GM12892 (cell line): Measurements from ENCODE around the gene PSD2.

Experiments used
- DNase-seq: peaks from one replicate; pipeline ENCODE4 v3.0.0; 2011; ENCODE audit not compliant: insufficient read length
- FAIRE-seq: peaks from 2 replicates; lab custom pipeline; 2011; peaks lifted over from hg19 to GRCh38; lab: Jason Lieb, UNC
- POLR2A ChIP-seq: IDR thresholded peaks from 2 replicates; pipeline ENCODE4 v1.6.1; 2011; ENCODE audit warnings: low read depth, low read length, control low read depth
- POLR2AphosphoS5 ChIP-seq: IDR thresholded peaks from 2 replicates; pipeline ENCODE4 v1.6.1; 2011; ENCODE audit warnings: low read depth, low read length, control low read depth
- TAF1 ChIP-seq: IDR thresholded peaks from 2 replicates; pipeline ENCODE4 v1.6.1; 2011; ENCODE audit warnings: low read depth, mild to moderate bottlenecking, control low read depth, low read length, borderline replicate concordance

PSD2 gene

GRCh38 chr5:139847790-139848507, 52.3 kb downstream of the PSD2 start:
- peak; percentile 74 for DNase-seq
- peak; percentile 90 for FAIRE-seq
- TF ChIP-seq TAF1 (0 out of 2 replicates have a peak, but pooled peaks have one; percentile 18), POLR2AphosphoS5 (no peak), POLR2A (peak; percentile 72; the same call in 1 of the 2 replicates)

- no peak for FAIRE-seq
- DNase-seq: no peak
- TF ChIP-seq POLR2A: no peak
- no peak for TF ChIP-seq TAF1
- no peak for TF ChIP-seq POLR2AphosphoS5
Observed at GRCh38 chr5:139848508-139849100, 53.0 kb downstream of the PSD2 start.

- DNase-seq: no peak
- peak; percentile 60 for FAIRE-seq
- TF ChIP-seq POLR2AphosphoS5 (no peak), POLR2A (no peak), TAF1 (no peak)
Observed at GRCh38 chr5:139849501-139849900, 53.9 kb downstream of the PSD2 start.

GRCh38 chr5:139849942-139850341, 54.3 kb downstream of the PSD2 start:
- no peak for DNase-seq
- TF ChIP-seq TAF1 (no peak), POLR2A (no peak), POLR2AphosphoS5 (no peak)

GRCh38 chr5:139850423-139851016, 54.9 kb downstream of the PSD2 start:
- FAIRE-seq: no peak
- no peak for DNase-seq

More at GRCh38 chr5:139849942-139850341, 54.3 kb downstream of the PSD2 start:
- FAIRE-seq: peak; percentile 53

GRCh38 chr5:139851558-139851957, 56.0 kb downstream of the PSD2 start:
- FAIRE-seq (no peak), DNase-seq (no peak)
- TF ChIP-seq POLR2AphosphoS5 (no peak), TAF1 (no peak), POLR2A (no peak)

More at GRCh38 chr5:139850423-139851016, 54.9 kb downstream of the PSD2 start:
- TF ChIP-seq POLR2A: no peak
- no peak for TF ChIP-seq TAF1
- TF ChIP-seq POLR2AphosphoS5: no peak

GRCh38 chr5:139852696-139853095, 57.1 kb downstream of the PSD2 start:
- DNase-seq (no peak), FAIRE-seq (no peak)
- TF ChIP-seq TAF1 (no peak), POLR2AphosphoS5 (no peak), POLR2A (no peak)

- no peak for FAIRE-seq
- no peak for TF ChIP-seq POLR2AphosphoS5
- no peak for TF ChIP-seq POLR2A
- TF ChIP-seq TAF1: no peak
- no peak for DNase-seq
Observed at GRCh38 chr5:139854029-139854605, 58.5 kb downstream of the PSD2 start.

GRCh38 chr5:139854953-139855352, 59.3 kb downstream of the PSD2 start:
- DNase-seq: no peak
- FAIRE-seq: no peak
- no peak for TF ChIP-seq TAF1
- TF ChIP-seq POLR2AphosphoS5: no peak
- TF ChIP-seq POLR2A: no peak

GRCh38 chr5:139855451-139855850, 59.8 kb downstream of the PSD2 start:
- no peak for TF ChIP-seq POLR2A
- no peak for TF ChIP-seq POLR2AphosphoS5
- TF ChIP-seq TAF1: no peak
- no peak for DNase-seq

GRCh38 chr5:139855946-139856540, 60.4 kb downstream of the PSD2 start:
- FAIRE-seq (no peak), DNase-seq (no peak)
- TF ChIP-seq TAF1 (no peak), POLR2A (0 out of 2 replicates have a peak, but pooled peaks have one; percentile 4)

More at GRCh38 chr5:139855451-139855850, 59.8 kb downstream of the PSD2 start:
- FAIRE-seq: no peak
